HG03135 (cell line): ENCODE results near the gene SYTL1.
A peak's percentile ranks its signal among the peaks of the same experiment; 100 is the strongest.

Source experiments
- ATAC-seq: cut with Tn5 transposase; IDR thresholded peaks from one replicate; pipeline ENCODE4 v1.9.1; 2021; ENCODE audit warnings: mild to moderate bottlenecking, moderate library complexity; ENCODE audit not compliant: unreplicated experiment

The SYTL1 gene

DNA sequence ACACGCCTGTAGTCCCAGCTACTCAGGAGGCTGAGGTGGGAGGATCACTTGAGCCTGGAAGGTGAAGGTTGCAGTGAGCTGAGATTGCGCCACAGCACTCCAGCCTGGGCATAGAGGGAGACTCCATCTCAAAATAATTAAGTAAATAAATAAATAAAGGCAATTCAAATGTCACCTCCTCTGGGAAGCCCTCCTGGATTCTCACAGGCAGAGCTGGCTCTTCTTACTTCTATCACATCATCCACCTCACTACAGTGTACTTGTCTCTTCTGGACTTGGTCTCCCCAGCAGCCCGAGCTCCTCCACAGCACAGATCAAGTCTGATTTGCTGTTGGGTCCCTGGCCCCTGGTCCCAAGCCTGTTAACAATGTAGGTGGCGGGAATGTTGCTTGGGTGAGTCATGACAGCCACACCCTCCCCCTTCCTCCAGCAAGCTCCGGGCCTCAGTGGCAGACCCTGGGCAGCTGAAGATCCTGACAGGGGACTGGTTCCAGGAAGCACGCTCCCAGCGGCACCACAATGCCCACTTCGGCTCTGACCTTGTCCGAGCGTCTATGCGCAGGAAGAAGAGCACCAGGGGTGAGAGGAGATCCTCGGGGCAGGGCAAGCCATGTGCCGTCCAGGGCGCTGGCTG, 5.3 kb downstream of the SYTL1 start:
- no peak for ATAC-seq

DNA sequence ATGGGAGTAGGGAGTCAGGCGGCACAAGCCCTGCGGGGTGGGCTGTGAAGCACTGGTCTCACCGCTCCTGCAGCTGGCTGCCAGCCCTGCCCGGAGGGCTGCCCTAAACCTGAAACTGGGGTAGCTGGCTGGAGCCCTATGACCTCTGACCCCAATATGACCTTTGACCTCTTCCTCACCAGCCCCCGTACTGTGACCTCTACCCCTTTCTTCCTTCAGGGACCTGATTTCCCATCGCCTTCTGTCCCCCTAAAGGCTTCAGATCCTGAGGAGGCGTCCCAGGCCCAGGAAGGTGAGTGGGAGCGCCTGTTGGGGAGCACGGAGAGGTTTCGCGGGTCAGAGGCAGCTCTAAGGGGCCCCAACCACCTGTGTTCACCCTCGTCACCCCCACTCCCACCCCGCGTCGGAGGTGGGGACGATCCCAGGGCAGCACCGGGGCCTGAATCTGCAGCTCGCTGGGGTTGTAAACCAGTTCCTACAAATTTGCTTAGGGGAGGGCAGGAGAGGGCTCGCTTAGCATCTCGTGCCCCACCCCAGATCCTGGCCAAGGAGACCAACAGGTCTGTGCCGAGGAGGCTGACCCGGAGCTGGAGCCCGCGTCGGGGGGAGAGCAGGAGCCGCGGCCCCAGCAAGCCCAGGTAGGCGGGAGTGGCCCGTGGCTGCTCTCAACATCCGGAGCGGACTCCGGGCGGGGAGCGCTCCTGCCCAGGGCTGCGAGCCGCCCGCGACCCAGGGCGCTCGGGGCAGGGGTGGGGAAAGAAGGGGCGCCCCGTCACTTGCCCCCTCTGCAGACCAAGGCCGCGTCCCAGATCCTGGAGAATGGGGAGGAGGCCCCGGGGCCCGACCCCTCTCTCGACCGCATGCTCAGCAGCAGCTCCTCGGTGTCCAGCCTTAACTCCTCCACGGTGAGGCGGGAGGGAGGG, 7.3 kb downstream of the SYTL1 start:
- no peak for ATAC-seq

DNA sequence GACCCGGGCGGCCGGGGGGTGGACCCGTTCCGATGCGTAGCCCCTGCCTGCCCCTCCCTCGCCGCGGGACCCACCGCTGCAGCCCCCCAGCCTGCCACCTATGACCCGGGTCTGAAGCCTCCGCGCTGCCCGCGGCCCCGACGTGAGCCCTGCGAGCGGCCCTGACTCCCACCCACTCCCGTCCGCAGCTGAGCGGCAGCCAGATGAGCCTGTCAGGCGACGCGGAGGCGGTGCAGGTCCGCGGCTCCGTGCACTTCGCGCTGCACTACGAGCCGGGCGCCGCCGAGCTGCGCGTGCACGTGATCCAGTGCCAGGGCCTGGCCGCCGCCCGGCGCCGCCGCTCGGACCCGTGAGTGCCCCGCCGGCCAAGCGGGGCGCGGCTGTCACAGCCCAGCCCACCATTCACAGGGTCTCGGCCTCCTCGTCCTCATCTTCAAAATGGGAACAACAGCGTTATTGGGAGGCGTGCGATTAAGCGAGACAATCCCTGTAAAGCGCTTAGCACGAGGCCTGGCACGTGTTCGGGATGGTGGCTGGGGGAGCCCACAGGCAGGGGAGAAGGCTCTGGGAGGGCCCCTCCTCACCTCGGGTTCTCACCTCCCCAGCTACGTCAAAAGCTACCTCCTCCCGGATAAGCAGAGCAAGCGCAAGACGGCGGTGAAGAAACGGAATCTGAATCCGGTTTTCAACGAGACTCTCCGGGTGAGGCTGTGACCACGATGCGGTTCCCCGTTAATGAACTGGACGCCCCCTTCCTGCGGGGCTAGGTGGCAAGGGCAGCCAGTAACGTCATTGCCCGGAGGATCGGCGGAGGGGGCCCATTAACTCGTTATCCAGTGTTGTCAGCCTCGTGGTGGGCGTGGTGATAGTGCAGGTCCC, 8.2 kb downstream of the SYTL1 start:
- no peak for ATAC-seq

DNA sequence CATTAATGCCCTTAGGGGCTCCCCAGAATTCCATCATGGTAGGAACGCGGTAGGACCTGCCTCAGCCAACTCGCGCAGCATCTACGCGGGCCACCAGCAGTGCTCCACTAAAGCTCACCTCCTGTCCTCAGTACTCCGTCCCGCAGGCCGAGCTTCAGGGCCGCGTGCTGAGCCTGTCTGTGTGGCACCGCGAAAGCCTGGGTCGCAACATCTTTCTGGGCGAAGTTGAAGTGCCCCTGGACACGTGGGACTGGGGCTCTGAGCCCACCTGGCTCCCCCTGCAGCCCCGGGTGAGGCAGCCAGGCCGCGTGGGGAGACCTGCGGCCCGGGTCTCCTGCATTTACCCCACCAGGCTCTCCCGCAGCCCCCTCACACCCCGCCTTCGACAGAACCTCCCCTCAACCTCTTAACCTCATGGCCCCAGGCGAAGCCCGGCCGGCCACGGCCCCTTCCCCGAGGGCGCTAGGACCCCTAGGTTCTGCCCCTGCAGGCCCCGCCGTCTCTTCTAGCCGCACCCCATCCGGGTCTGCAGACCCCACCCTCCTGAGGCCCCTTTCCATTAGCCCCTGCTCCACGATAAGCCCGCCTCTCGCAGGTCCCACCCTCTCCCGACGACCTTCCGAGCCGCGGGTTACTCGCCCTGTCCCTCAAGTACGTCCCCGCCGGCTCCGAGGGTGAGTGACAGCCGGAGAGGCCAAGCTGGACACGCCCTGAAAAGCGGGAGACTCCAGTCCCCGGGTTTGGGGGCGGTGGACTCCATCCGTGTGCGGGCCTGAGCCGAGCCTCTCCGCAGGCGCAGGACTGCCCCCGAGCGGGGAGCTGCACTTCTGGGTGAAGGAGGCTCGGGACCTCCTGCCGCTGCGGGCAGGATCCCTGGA, 9.1 kb downstream of the SYTL1 start:
- ATAC-seq: no peak

DNA sequence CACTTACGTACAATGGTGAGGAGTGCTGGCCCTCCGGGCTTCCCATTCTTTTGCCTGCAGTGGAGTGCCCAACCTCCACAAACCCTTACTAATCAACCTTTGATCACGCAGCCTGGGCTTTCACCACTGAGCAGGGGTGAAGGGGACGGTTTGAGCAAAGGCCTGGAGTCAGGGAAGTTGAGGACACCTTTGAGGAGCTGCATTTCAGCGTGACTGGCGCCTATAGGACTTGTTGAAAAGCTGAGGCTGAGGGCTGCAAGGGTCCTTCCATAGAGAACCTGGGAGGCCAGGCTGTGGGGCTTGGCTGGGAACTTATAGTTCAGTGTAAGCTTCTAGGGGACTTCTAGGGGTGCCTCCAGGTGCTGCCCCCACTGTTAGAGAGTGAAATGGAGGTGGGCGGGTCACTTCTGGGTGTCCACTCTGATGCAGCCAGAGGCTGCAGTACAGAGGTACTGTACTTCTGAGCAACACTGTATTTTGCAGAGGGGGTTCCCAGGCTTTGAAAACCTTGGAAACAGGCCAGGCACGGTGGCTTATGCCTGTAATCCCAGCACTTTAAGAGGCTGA, 9.8 kb downstream of the SYTL1 start:
- no peak for ATAC-seq

DNA sequence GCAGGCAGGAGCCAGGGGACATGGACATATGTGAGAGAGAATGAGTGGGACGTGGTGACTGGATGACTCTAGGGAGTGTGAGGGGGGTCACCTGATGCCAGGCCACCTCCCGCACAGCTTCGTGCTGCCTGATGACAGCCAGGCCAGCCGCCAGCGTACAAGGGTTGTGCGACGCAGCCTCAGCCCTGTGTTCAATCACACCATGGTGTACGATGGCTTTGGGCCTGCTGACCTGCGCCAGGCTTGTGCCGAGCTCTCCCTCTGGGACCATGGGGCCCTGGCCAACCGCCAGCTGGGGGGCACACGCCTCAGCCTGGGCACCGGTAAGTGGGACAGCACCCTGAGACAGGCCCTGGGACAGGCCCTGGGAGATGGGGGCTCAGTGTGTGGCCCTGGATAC, 11.3 kb downstream of the SYTL1 start:
- ATAC-seq: no peak

DNA sequence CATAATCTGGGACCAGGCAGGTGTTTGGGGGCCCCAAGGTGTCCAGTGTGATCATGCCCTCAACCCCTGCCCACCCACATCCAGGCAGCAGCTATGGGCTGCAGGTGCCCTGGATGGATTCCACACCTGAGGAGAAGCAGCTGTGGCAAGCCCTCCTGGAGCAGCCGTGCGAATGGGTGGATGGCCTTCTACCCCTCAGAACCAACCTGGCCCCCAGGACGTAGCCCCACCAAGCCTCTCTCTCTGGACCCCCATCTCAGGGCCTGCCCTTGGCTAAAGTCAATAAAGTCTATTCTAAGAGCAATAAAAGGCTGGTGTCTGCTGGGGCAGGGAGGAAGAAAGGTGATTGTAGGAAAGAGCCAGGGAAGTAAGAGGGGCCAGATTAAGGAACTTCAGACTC, 11.8 kb downstream of the SYTL1 start:
- ATAC-seq: no peak

DNA sequence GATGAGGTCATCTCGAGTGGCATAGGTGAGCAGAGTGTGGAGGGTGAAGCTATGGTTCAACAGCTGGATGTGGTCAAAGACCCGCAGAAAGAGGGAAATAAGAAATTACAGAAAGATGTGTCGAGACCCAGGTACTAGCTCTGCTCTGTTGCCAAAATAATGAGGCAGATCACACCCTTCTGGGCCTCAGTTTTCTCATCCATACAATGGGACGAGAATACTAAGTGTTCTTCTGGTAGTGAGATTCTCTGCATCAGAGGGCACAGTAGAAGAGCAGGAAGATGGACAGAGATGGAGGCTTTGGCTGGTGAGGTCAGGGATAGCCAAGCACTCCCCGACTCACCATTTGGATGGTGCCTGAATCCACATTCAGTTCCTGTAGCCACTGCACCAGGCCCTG, 13.9 kb downstream of the SYTL1 start:
- no peak for ATAC-seq

DNA sequence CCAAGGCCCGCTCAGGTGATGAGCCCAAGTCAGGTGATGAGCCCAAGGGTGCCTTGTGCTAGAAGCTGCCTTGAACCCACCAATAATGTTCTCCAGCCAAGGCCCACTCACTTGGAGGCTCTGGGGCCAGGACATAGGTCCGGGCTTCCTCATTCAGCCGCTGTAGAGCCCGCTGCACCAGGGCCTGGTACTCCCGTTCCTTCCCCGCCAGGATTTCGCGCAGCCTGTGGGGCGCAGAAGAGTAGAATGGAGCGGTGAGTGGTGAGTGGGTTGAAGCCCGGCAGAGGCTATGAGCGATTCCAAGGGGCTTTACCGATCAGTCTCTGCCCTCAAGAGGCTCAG, 14.4 kb downstream of the SYTL1 start:
- ATAC-seq: no peak

DNA sequence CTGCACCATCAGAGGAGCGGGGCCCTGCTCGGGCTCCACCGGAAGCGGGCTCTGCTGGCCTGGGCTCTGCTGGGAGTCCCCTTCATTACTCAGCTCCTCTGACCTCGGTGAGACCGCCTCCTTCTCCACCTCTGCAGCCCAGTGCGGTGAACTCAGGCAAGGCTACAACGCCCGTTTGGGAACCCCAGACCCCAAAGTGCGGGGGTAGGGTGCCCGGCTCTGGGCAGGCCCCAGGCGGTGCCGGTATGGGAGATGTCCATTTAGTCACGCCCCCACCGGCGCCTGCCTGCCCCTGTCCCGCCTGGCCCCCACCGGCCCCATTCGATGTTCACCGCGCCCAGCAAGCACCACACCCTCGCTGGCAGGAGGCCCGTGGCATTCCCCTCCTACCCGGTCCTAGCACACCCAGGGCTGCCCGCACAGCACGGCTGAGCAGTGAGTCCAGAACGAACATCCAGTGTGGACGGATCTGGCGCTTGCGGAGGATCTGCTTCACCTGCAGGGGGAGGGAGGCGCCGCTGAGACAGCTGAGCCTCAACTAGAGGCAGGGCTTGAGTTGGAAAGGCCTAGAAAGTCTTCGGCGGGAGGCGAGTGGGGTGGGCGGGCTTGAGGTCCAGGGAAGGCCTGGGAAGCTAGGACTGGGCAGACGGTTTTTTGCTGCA, 14.9 kb downstream of the SYTL1 start:
- no peak for ATAC-seq

DNA sequence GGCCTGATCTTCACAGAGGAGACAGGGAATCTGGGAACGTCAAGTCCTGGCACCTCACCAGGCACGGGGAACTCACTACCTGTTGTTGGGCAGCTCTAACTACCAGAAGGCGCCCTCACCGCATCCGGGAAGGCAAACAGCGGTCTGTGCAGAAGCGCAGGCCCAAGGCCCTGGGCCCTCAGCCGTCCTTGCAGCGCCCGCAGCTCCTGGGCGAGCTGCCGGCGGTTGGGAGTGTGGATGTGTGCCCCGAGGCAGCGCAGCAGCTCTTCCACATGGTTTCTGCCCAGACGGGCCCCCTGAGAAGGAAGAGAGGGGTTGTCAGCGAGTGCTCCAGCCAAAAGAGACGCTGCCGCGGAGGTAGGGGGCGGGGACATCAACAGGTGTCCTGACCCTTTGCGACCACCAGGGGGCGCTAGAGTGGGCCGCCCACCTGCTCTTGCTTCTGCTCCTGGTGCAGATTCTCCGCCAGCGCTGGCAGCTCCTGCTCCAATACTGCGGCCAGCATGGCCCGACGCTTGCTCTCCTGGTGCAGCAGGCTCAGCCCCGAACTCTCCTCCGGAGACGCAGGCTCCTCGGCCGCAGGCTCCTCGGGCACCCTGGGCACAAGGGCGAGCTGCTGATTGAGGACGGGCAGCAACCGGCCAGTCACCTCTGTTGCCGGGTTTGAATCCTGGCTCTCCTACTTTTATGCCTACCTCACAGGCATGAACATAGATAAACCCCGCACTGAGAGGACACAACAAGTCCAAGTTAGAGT, 15.6 kb downstream of the SYTL1 start:
- ATAC-seq: peak; percentile 53

DNA sequence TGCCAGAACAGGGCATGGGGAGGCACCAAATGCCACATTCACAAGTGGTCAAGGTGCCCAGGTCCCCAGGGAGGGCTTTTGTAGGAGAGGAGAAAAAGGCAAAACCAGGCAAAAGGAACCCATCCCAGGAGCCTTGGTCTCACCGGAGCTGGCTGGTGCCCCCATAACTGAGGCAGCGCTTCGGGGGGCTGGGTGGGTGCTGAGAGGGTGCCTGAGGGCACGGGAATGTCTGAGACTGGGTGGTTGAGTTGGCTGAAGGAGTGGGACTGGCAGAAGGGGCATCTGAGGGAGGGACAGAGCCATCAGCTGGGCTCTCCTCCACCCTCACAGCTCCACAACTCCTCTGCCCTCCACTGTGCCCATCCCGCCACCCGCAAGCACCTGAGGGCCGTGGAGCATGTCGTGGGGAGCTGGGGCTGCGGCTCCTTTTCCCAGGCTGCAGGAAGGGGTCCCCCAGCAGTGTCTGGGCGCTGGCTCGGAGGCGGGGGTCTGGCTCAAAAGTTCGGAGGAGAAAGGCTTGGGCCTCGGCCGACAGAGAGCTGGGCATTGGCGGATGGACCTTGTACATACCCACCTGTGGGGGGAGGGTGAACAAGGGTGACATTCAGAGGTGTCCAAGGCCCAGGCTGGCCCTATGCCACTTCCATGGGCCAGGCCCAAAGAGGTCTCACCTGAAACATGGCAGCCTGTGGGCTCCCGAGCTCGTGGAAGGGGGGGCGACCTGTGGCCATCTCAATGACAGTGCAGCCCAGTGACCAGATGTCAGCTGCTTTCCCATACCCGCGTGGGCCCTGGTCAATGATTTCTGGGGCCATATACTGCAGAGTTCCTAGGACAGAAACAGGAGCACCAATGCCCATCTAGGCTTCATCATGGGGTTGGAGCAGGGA, 16.5 kb downstream of the SYTL1 start:
- ATAC-seq: no peak

DNA sequence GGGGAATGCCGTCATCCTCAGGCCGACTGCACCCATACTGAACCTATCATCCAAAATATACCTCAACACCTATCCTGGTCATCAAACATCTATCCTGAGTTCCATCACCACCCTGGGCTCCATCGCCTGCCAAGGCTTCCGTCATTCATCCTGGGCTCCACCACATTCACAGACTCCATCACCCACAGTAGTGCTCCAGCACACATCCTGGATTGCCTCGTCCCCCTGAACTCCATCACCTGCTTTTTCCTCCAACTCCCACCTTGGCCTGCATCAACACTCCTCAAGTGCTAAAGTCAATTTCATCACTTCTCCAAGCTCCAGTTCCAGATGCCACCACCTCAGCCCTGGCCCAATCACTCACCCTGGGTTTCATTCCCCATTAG, 17.1 kb downstream of the SYTL1 start:
- no peak for ATAC-seq

DNA sequence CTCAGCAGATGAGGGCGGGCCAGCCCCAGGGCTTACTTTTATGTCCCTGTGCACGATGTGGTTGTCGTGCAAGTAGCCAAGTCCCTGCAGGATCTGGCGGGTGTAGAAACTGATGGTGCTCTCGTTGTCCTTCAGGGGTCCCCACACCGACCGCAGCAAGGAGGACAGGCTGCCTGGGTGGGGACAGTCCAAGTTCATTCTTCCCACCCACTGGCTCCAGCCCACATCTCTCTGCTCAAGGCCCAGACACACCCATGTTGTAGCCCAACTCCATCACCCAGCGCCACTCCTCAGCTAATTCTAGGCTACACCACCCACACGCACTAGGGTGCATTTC, 18.0 kb downstream of the SYTL1 start:
- ATAC-seq: no peak

DNA sequence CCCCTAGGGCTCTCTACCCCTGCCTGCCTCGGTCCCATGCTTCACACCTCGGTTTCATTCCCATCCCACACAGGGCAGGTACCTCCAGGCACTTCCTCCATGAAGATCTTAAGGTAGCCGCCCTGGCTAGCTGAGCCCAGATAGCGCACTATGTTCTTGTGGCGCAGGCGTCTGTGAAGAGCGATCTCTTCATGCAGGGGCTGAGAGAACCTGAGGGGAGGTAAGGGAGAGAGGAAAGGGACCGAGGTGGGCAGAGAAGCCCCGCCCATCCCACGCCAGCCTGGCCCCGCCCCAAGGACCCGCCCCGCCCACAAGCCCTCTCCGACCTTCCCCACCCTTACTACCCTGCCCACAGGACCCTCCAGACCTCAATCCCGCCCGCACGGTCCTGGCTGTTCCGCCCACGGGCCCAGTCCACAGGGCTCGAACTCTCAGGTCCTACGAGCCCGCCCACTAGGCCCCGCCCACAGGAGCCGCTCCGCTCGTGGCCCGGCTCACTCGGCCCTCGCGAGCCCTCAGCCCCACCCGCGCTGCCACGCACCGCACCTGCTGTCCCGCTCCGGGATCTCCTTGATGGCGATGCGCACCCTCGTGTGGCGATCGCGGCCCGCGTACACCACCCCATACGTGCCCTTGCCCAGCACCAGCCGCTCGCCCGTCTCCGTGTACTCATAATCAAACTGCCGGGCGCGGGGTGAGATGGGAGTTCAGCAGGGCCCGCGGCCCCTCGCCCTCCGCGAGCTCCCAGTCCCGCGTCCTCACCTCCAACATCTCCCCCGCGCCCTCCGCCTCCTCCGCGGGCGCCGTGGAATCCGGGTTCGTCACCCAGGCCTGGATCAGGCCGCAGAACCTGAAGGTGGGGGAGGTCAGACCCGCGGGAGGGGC, 18.6 kb downstream of the SYTL1 start:
- no peak for ATAC-seq

DNA sequence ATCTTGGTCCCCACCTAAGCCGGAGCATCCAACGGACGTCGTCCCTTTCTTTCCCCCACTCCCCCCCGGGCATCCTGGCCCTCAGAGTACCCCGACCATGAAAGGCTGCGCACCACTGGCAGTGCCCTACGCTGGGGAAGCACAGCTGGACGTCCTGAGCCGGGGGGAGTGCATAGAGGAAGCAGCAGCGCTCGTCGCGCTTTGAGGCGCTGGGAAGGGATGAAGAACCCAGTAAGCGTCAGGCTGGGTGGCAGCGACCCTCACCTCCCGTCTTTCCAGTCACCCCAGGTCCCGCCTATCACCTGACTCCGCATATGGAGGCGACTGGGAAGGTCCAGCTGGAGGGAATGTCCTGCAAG, 19.2 kb downstream of the SYTL1 start:
- ATAC-seq: no peak

DNA sequence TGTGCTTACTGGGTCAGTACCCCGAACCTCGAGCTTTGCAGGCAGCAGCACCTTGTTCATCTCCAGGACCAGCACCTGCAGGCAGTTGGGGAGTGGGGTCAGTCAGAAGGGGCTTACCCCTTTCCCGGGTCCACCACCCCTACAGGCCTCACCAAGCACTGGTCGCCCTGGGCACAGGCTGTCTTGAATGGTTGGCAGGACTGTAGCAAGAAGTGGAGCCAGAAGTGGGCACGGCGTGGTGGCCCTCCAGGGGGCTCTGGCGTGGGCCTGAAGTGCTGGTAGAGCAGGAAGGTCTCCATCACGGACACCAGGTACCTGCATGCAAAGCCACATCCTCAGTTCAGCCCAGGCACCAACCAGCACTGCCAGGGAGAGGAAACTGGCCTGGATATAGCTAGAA, 19.7 kb downstream of the SYTL1 start:
- no peak for ATAC-seq
